Adrenal gland (tissue), 12 donors: ENCODE data around the gene BAG2. TPM values are rescaled to one million over a fixed set of nuclear protein-coding genes. Genes with fewer than 3 reads are reported as not detected.

ENCODE experiments used
- DNase-seq, 7 donors: peaks; one replicate each; pipeline ENCODE4 v3.0.0-alpha.2; 2019 to 2020
- H3K27ac ChIP-seq, 5 donors: fragments of 200-600 bp; sonication (generic) in 4 of 5; 1 replicate in 3 of 5; 2 replicates in 2 of 5; pipeline versions ENCODE4 v1.5.1 to v1.8.0; 2016 to 2020; ENCODE audit warnings: mild to moderate bottlenecking in 1 of 5
- H3K27me3 ChIP-seq: fragments of 200-600 bp; 2 replicates; pipeline ENCODE4 v1.8.0; 2021
- H3K36me3 ChIP-seq, 2 donors: fragments of 200-600 bp; replicated peaks in 1 of 2; 1 replicate in 1 of 2; 2 replicates in 1 of 2; pipeline versions ENCODE4 v1.5.1 to v1.8.0; 2018 to 2022
- H3K4me1 ChIP-seq, 2 donors: fragments of 200-600 bp; replicated peaks in 1 of 2; 1 replicate in 1 of 2; 2 replicates in 1 of 2; pipeline versions ENCODE4 v1.5.1 to v1.8.0; 2018 to 2021
- H3K4me3 ChIP-seq, 4 donors: fragments of 200-600 bp; sonication (generic) in 3 of 4; one replicate each; pipeline ENCODE4 v1.5.1; 2016 to 2018
- H3K9me3 ChIP-seq, 3 donors: fragments of 200-600 bp; sonication (generic) in 1 of 3; replicated peaks in 1 of 3; 1 replicate in 2 of 3; 2 replicates in 1 of 3; pipeline versions ENCODE4 v1.5.1 to v1.8.0; 2016 to 2021
- CTCF ChIP-seq, 6 experiments: fragments of 450-650 bp in 4 of 6; fragments of 200-600 bp in 2 of 6; sonication (generic) in 1 of 6; IDR thresholded peaks; 1 replicate in 5 of 6; 2 replicates in 1 of 6; pipeline versions ENCODE4 v1.5.1 to v1.8.0; 2016 to 2021; ENCODE audit warnings: antibody characterized with exemption in 6 of 6, mild to moderate bottlenecking in 2 of 6, moderate library complexity in 1 of 6
- POLR2A ChIP-seq, 2 donors: fragments of 450-650 bp; IDR thresholded peaks; one replicate each; pipeline ENCODE4 v1.6.1; 2017; ENCODE audit warnings: antibody characterized with exemption in 2 of 2, mild to moderate bottlenecking in 2 of 2, moderate library complexity in 1 of 2
- WGBS, 4 donors: extraction: QIAGEN DNeasy Blood & Tissue Kit in 2 of 4; methylation state at CpG; one replicate each; pipeline versions ENCODE4 v1.1.5 to v1.1.7; 2013 to 2017; 5-methylcytosine and 5-hydroxymethylcytosine counted together
- intact Hi-C, 2 donors: fragments of 100-400 bp; cut with DNase I; formaldehyde crosslinking; loops; one replicate each; pipeline versions ENCODE4 v1.14.1 to v1.15.0; 2022 to 2023
- polyA plus RNA-seq, 3 donors: library from polyadenylated mRNA; stranded (reverse); fragments of 200-250 nt in 2 of 3; fragments of 350-450 nt in 1 of 3; fragmentation: Illumina TruSeq in 1 of 3; extraction: RNeasy Lipid Tissue Mini Kit (QIAGEN cat#74804) in 1 of 3; gene quantifications; one replicate each; pipeline ENCODE4 v1.2.3, GENCODE V29; 2013 to 2014
- total RNA-seq, 9 donors: library from RNA; depleted of rRNA in 4 of 9; stranded (reverse); fragments of >200 nt in 4 of 9; fragments of 120-200 nt in 1 of 9; fragmentation: NEBNext Ultra II Directional in 1 of 9; extraction: Animal tissue kit (Norgen Biotek cat#: 25700) in 1 of 9; gene quantifications; one replicate each; pipeline versions ENCODE4 v1.1.0 to v1.2.4, GENCODE V29; 2013 to 2023
- donor health status: healthy with polysubstance abuse.
- donor health status: Bipolar disorder and iron deficiency.
- donor health status: DM: yes; HTN: yes; CAD: no.
- donor health status: DM: no; HTN: no; CAD: no.
- donor health status: DM: no; HTN: no; CAD: no.
- donor health status: DM: yes; HTN: yes; CAD: no.

Gene BAG2
- total and polyA plus RNA-seq, 12 donors, result 2.6 to 18.0 (median 7.5) TPM

DNA sequence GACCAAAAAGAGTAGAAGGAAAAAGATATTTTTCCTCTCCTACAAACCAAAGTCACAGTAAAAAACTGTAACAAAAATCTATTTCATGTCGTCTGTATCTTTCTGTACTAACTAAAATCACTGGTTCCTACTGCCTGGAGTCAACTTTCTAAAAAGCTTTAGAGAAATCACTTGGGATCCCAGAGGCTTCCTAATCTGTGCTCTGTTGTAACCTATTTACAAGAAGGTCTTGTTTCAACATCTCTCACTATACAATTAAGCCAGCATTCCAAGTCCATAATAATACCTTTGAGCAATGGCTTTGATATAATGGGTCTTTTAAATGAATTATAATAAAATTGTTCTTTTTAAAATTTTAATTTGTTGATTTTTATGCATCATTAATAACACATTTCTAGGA is 29.6 kb downstream of the BAG2 start:
- DNase-seq, result no peak
- no peaks in the 10 kb centered on the region for H3K4me1 ChIP-seq

DNA sequence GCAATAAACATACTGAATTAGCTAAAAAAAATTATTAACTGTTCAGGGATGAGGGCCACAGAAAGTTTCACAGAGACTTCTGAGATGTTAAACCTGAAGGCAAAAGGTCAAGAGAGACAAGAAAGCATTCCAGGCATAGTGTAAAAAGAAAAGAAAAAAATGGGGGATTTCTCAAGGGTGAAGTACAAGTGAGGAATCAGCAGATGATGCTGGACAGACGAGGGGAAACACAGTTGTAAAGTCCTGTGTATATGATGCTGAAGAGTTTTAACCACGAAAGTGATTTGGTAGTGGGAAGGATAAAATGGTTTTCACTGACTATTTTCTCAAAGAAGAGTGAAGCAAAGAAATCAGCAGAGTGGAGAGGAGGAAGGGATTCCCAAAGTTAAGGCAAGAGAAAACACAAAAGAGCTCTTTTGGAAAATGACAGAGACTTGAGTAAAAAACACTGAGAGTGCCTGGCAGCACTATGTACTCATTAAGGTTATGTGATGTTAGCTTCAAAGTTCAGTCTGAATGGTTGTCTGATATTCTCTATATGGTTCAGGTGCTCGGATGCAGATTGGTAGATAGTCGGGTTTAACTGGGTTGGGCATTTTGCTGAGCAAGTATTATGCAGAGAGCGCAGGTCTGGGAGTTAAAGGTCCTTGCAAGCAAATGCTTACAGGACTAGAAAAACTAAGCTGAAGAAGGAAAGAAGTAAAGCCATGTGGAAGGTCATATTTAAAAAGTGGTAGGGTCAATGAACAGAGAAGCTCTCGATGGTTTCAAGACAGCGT is 33.6 kb downstream of the BAG2 start:
- WGBS, 4 donors, result 87 to 94% (median 90%) methylated on average over 7 of the region's 7 CpGs
- no peak for TF ChIP-seq POLR2A (IDR thresholded peaks at IDR 0.05)
- no peak for TF ChIP-seq CTCF (IDR thresholded peaks at IDR 0.05)
- no peak overlapping the region for H3K27ac ChIP-seq
- DNase-seq, result no peak
- no peak overlapping the region for H3K4me3 ChIP-seq
- no peaks in the 10 kb centered on the region for H3K4me1 ChIP-seq
- H3K36me3 ChIP-seq, result no peaks in the 10 kb centered on the region
- intact Hi-C loops, result no loop called here
- H3K27me3 ChIP-seq, result no peaks in the 10 kb centered on the region
- H3K9me3 ChIP-seq, result no peaks in the 10 kb centered on the region

More for the DNA sequence above, 29.6 kb downstream of the BAG2 start:
- H3K27me3 ChIP-seq, result no peaks in the 10 kb centered on the region
- H3K9me3 ChIP-seq, result no peaks in the 10 kb centered on the region
- H3K4me3 ChIP-seq, result no peak overlapping the region
- TF ChIP-seq CTCF (IDR thresholded peaks at IDR 0.05), result no peak
- no peak for TF ChIP-seq POLR2A (IDR thresholded peaks at IDR 0.05)
- H3K27ac ChIP-seq, result no peak overlapping the region
- 83 to 97% (median 93%) methylated on average over 1 of the region's 1 CpG for WGBS, 4 donors
- no peaks in the 10 kb centered on the region for H3K36me3 ChIP-seq
- intact Hi-C loops, result no loop called here

- Histone ChIP-seq H3K4me3 (no peak overlapping the region), H3K27me3 (no peaks in the 10 kb centered on the region), H3K4me1 (no peaks in the 10 kb centered on the region), H3K36me3 (no peaks in the 10 kb centered on the region), H3K9me3 (no peaks in the 10 kb centered on the region), H3K27ac (no peak overlapping the region)
- WGBS, 4 donors, result 83 to 92% (median 88%) methylated on average over 2 of the region's 2 CpGs
- no peak for DNase-seq
- TF ChIP-seq CTCF (IDR thresholded peaks at IDR 0.05), result no peak
- no peak for TF ChIP-seq POLR2A (IDR thresholded peaks at IDR 0.05)
- intact Hi-C loops, result no loop called here
Observed at GRCh38 chr6:57207141-57207540, 35.0 kb downstream of the BAG2 start.

DNA sequence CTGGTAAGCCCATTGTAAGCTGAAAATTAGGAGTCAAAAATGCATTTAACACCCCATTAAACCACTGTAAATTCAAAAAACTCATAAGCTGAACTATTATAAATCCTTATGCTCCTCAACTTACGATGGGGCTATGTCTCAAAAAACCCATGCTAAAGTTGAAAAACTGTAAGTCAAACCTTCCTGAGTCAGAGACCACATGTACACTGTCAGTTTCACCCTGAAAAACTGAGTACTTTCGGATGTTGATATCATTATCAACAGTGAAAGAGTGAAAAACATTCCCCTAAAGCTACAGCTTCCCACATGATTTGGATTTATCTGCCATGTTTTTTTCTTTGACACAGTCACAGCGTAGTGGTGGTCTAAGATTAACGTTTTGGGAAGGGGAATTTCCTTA is 35.7 kb downstream of the BAG2 start:
- H3K36me3 ChIP-seq, result no peaks in the 10 kb centered on the region
- no peaks in the 10 kb centered on the region for H3K9me3 ChIP-seq
- H3K27ac ChIP-seq, result no peak overlapping the region
- DNase-seq, result no peak
- H3K4me1 ChIP-seq, result no peaks in the 10 kb centered on the region
- intact Hi-C loops, result no loop called here
- TF ChIP-seq POLR2A (IDR thresholded peaks at IDR 0.05) (no peak), CTCF (IDR thresholded peaks at IDR 0.05) (no peak)
- 91 to 96% (median 94%) methylated on average over 4 of the region's 4 CpGs for WGBS, 4 donors
- H3K27me3 ChIP-seq, result no peaks in the 10 kb centered on the region
- no peak overlapping the region for H3K4me3 ChIP-seq
